Esophagus squamous epithelium (tissue), 4 donors: ENCODE data around the gene ARHGAP12.

ENCODE experiments used
- CTCF ChIP-seq, 6 experiments: fragments of 450-650 bp in 4 of 6; fragments of 200-600 bp in 2 of 6; sonication (generic) in 2 of 6; IDR thresholded peaks; one replicate each; pipeline ENCODE4 v1.5.1; 2016 to 2019; ENCODE audit warnings: antibody characterized with exemption in 6 of 6, mild to moderate bottlenecking in 4 of 6, moderate library complexity in 4 of 6
- POLR2A ChIP-seq, 4 donors: fragments of 450-650 bp; IDR thresholded peaks; one replicate each; pipeline ENCODE4 v1.6.1; 2017; ENCODE audit warnings: antibody characterized with exemption in 4 of 4, mild to moderate bottlenecking in 4 of 4, moderate library complexity in 3 of 4

- TF ChIP-seq CTCF (IDR thresholded peaks at IDR 0.05) (no peak), POLR2A (IDR thresholded peaks at IDR 0.05) (no peak)
Measured at GRCh38 chr10:31948021-31948420, 19.4 kb upstream of the ARHGAP12 start.
